SU-DHL-6 (cell line): ENCODE results near the gene DNAAF3.

ENCODE experiments used
- H2AFZ ChIP-seq: fragments of 200-600 bp; sonication (generic); 2 replicates; pipeline ENCODE4 v1.6.1; 2014; ENCODE audit warnings: low read depth, mild to moderate bottlenecking, moderate library complexity, mixed read lengths, antibody characterized with exemption, low read length; ENCODE audit not compliant: severe bottlenecking
- H3F3A ChIP-seq: fragments of 200-600 bp; shearing (Covaris generic); 2 replicates; pipeline ENCODE4 v1.6.0; 2016; ENCODE audit warnings: antibody characterized with exemption, mild to moderate bottlenecking; ENCODE audit not compliant: insufficient read depth
- H3K27ac ChIP-seq: fragments of 200-600 bp; sonication (generic); 2 replicates; pipeline ENCODE4 v1.5.1; 2016; ENCODE audit warnings: low read depth, mild to moderate bottlenecking, low read length, moderate library complexity, mixed read lengths
- H3K27me3 ChIP-seq: fragments of 200-600 bp; sonication (generic), shearing (Covaris generic); 2 replicates; pipeline ENCODE4 v1.6.0; 2014; ENCODE audit warnings: mild to moderate bottlenecking, low read length
- H3K36me3 ChIP-seq: fragments of 200-600 bp; sonication (generic); 2 replicates; pipeline ENCODE4 v1.6.1; 2014; ENCODE audit warnings: mild to moderate bottlenecking, low read length, mixed read lengths
- H3K4me2 ChIP-seq: fragments of 300-600, 200-600 bp; shearing (Covaris generic), sonication (generic); 2 replicates; pipeline ENCODE4 v1.6.0; 2014; ENCODE audit warnings: low read length, low read depth, mild to moderate bottlenecking; ENCODE audit not compliant: poor library complexity, severe bottlenecking
- H3K4me3 ChIP-seq: fragments of 200-600 bp; sonication (generic); 2 replicates; pipeline ENCODE4 v1.5.1; 2014; ENCODE audit warnings: antibody characterized with exemption, low read length, mild to moderate bottlenecking, mixed read lengths; ENCODE audit not compliant: insufficient read depth, poor library complexity, severe bottlenecking
- H3K79me2 ChIP-seq: fragments of 200-600 bp; sonication (generic); 2 replicates; pipeline ENCODE4 v1.6.1; 2014; ENCODE audit warnings: mild to moderate bottlenecking, low read length, moderate library complexity; ENCODE audit not compliant: insufficient read depth
- H3K9ac ChIP-seq: fragments of 200-600 bp; sonication (generic); 2 replicates; pipeline ENCODE4 v1.7.0; 2014; ENCODE audit warnings: mild to moderate bottlenecking, low read length
- H3K9me2 ChIP-seq: fragments of 200-600 bp; sonication (generic); replicated peaks from 2 replicates; pipeline ENCODE4 v1.6.1; 2014; ENCODE audit warnings: low read length; ENCODE audit not compliant: insufficient read depth
- H3K9me3 ChIP-seq: fragments of 200-600 bp; sonication (generic); 2 replicates; pipeline ENCODE4 v1.6.1; 2014; ENCODE audit warnings: low read length, mixed read lengths; ENCODE audit not compliant: insufficient read depth
- H4K20me1 ChIP-seq: fragments of 200-600 bp; sonication (generic); 2 replicates; pipeline ENCODE4 v1.6.1; 2014; ENCODE audit warnings: low read depth, mild to moderate bottlenecking, antibody characterized with exemption, low read length, moderate library complexity, mixed read lengths
- EZH2phosphoT487 ChIP-seq: fragments of 200-600 bp; sonication (generic), shearing (Covaris generic); conservative IDR thresholded peaks from 2 replicates; pipeline ENCODE4 v1.6.1; 2018; ENCODE audit warnings: mild to moderate bottlenecking, antibody characterized with exemption, low read length, moderate library complexity, mixed read lengths
- TF ChIP-seq, protein P1 (sequence below): fragments of 200-600 bp; sonication (generic); IDR thresholded peaks from one replicate; pipeline ENCODE4 v1.5.1; 2017; ENCODE audit warnings: antibody characterized with exemption, mild to moderate bottlenecking, low read length, moderate library complexity; ENCODE audit not compliant: insufficient read depth, poor library complexity, severe bottlenecking

The DNAAF3 gene

DNA sequence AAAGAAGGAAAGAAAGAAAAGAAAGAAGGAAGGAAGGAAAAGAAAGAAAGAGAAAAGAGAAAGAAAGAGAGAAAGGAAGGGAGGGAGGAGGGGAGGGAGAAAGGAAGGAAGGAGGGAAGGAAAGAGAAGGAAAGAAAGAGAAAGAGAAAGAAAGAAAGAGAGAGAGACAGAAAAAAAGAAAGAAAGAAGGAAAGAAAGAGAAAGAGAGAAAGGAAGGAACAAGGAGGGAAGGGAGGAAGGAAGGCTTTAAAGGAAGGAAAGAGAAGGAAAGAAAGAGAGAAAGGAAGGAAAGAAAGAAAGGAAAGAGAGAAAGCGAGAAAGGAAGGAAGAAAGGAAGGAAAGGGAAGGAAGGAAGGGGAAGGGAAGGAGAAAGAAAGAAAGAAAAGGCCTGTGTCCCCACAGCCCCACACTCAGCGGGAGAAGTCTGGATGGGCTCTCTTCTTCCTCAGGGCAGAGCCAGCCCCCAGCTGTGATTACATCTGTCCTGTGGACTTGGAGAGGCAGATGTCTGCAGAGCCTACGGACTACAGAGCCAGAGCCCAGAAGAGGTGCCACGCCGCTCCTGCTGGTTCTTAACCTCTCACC is 33.3 kb upstream of the DNAAF3 start:
- Histone ChIP-seq H3K4me3 (no peak overlapping the region), H3F3A (no peaks in the 10 kb centered on the region), H3K36me3 (no peaks in the 10 kb centered on the region), H3K79me2 (no peaks in the 10 kb centered on the region), H3K4me2 (no peak overlapping the region), H3K27ac (no peak overlapping the region), H3K27me3 (no peaks in the 10 kb centered on the region), H2AFZ (no peak overlapping the region), H4K20me1 (no peaks in the 10 kb centered on the region), H3K9ac (no peak overlapping the region), H3K9me3 (no peaks in the 10 kb centered on the region), H3K9me2 (no peaks in the 10 kb centered on the region)
- no peak for TF ChIP-seq EZH2phosphoT487
- TF ChIP-seq, protein P1, sequence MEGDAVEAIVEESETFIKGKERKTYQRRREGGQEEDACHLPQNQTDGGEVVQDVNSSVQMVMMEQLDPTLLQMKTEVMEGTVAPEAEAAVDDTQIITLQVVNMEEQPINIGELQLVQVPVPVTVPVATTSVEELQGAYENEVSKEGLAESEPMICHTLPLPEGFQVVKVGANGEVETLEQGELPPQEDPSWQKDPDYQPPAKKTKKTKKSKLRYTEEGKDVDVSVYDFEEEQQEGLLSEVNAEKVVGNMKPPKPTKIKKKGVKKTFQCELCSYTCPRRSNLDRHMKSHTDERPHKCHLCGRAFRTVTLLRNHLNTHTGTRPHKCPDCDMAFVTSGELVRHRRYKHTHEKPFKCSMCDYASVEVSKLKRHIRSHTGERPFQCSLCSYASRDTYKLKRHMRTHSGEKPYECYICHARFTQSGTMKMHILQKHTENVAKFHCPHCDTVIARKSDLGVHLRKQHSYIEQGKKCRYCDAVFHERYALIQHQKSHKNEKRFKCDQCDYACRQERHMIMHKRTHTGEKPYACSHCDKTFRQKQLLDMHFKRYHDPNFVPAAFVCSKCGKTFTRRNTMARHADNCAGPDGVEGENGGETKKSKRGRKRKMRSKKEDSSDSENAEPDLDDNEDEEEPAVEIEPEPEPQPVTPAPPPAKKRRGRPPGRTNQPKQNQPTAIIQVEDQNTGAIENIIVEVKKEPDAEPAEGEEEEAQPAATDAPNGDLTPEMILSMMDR = no peak

DNA sequence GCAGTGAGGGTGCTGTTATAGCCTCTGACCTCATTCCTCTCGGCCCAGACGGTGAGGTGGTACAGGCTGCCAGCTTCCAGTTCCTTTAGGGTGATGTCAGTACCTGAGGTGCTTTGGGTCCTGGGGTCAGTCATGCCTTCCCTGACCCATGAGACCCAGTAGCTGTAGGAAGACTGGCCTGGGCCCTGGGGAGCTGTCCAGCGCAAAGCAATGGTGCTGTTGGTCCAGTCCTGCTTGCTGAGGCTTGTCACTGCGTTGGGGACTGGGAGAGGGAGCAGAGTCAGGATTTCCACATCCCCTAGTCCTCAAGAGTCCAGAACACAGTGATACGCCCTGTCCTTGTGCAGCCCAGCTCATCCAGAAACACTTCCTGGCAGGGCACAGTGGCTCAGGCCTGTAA is 32.2 kb upstream of the DNAAF3 start:
- Histone ChIP-seq H3K36me3 (no peaks in the 10 kb centered on the region), H3K4me2 (no peak overlapping the region), H3K27me3 (no peaks in the 10 kb centered on the region), H3F3A (no peaks in the 10 kb centered on the region), H2AFZ (no peak overlapping the region), H4K20me1 (no peaks in the 10 kb centered on the region), H3K9ac (no peak overlapping the region), H3K4me3 (no peak overlapping the region), H3K9me3 (no peaks in the 10 kb centered on the region), H3K9me2 (no peaks in the 10 kb centered on the region), H3K79me2 (no peaks in the 10 kb centered on the region), H3K27ac (no peak overlapping the region)
- TF ChIP-seq EZH2phosphoT487 = no peak
- TF ChIP-seq, protein P1 = no peak

- TF ChIP-seq EZH2phosphoT487 = no peak
- TF ChIP-seq, protein P1 = no peak
- no peaks in the 10 kb centered on the region for H3K36me3 ChIP-seq
- no peaks in the 10 kb centered on the region for H4K20me1 ChIP-seq
- H3K27me3 ChIP-seq = no peaks in the 10 kb centered on the region
- no peak overlapping the region for H3K4me2 ChIP-seq
- no peaks in the 10 kb centered on the region for H3K9me2 ChIP-seq
- H3K9ac ChIP-seq = no peak overlapping the region
- no peak overlapping the region for H2AFZ ChIP-seq
- H3K9me3 ChIP-seq = no peaks in the 10 kb centered on the region
- H3F3A ChIP-seq = no peaks in the 10 kb centered on the region
- no peak overlapping the region for H3K4me3 ChIP-seq
- H3K79me2 ChIP-seq = no peaks in the 10 kb centered on the region
- H3K27ac ChIP-seq = no peak overlapping the region
Measured at GRCh38 chr19:55197528-55197927, 31.1 kb upstream of the DNAAF3 start.
